NCI-H510A treated with DMSO at 0.1 percent for 48 hours (cell line): ENCODE results near the gene CBX7.

ENCODE experiments used
- DNase-seq: peaks from one replicate; lab custom pipeline; 2025; lab: John Stamatoyannopoulos, UW

The CBX7 gene

GRCh38 chr22:39152511-39153219, at the start of gene CBX7:
Gene CBX7 (minus strand): TSS chr22:39152680. CDS start chr22:39152444, 236 bp downstream.
- peak; percentile 45 for DNase-seq

DNA sequence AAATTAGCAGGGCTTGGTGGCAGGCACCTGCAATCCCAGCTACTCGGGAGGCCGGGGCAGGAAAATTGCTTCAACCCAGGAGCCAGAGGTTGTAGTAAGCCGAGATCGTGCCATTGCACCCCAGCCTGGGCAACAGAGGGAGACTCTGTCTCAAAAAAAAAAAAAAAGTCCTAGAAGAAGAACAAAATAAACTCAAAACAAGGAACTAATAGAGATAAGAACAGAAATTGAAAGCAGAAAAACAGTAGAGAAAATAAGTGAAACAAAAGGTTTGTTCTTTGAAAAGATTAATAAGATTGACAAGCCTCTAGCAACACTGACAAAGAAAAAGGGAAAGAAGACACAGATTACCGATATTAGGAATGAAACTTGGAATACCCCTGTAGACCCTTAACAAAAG, 45.1 kb upstream of the CBX7 start:
- no peak for DNase-seq

GRCh38 chr22:39194098-39194497, 41.6 kb upstream of the CBX7 start:
- DNase-seq = no peak

DNA sequence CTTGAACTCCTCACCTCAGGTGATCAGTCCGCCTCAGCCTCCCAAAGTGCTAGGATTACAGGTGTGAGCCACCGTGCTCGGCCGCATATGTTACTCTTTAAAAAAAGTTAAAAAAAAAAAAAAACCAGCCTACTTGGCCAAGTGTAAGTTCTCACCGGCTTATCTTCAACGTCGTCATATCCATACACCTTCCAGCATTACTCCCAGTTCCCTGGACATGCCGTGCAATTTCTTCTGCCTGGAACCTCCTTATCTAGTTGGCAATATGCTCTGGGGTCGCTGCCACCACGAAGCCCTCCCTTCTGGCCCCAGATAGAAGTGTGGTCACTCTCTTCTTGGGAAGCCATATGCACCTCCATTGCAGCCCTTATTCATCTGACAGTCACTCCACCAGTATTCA, 36.3 kb upstream of the CBX7 start:
- DNase-seq = no peak

DNA sequence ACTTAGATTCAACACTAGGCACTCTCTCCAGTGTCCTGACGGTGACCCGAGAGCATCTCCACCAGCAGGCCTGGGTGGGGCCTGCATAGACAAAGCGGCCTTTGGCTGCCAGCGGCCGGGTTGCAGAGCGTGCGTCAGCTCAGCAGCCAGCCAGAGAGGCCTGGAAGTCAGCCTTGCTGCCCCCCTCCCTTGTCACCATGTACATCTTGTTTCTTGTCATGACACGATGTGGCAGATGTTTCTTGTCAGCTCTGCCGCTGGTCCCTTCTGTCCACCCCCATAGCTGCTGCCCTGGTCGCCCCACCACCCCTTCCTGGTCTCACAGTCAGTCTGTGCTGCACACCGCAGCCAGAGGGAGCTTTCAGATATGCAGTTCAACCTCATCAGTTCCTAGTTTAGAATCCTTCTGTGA, 33.1 kb upstream of the CBX7 start:
- DNase-seq = no peak

DNA sequence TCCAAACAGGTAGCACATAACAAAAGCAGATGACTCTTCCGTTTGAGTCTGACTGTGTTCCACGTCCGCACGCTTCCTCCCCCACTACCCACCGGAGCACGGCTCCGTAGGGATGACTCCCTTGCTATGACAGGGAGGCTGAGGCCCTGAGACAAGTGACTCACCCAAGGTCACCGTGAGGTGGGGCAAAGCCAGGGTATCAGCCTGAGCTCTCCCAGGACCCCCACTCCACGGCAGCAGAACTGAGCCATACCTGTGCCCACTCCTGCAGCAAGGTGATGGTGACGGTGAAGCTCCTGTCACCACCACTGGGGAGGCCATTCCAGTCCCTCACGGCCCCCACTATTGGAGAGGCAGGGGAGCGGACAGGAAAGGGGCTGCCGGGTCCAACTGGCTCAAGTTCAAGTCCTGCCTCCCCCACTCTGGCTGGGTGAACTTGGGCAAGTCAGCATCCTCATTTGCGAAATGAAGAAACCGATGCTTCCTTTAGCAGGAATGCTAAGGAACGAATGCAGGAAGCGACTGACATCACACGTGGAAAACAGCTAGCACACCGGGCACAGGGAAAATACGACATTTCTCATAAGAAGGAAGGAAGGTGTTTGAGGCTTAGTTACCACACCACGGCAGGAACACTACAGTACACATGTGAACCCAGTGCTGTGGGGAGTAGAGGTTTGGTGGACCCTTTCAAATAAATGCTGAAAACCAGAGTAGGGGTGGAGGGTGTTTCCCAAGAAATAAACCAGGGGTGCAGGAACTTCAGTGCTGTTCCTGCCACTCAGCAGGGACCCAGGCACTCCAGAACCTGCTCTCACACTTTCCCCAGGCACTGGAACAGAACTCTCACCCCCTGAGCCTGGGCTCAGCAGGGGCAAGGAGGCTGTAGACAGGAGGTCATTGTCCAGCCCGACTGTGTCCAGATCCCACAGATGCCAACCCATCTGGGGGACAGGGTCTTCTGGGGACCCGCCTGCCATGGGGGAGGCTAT, 32.4 kb upstream of the CBX7 start:
- no peak for DNase-seq

DNA sequence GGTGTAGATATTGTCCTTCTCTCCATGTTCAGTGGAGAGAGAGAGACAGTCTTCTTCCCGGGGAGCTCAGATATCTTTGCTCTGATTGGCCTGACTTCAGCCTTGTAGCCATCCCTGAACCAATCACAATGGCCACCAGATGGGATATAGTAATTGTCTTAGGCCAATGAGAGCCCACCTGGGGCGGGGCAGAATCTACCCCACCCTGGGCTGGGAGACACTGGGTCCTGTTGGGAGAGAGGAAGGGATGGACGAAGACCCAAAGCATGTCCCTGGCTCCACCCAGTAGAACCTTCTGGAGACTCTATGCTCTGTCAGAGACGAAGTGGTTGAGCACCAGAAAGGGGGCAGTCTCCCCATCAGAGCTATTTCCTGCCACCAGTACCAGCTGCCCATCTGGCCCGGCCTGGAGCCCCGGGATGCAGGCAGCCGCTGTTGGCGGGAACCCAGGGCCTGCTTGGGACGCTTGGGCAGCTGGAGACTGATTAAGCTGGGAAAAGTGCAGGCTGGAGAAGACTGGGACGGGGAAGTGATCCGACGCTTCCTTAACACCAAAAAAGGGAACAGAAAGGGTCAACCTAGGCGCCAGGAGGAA, 31.6 kb upstream of the CBX7 start:
- peak; percentile 0 for DNase-seq

DNA sequence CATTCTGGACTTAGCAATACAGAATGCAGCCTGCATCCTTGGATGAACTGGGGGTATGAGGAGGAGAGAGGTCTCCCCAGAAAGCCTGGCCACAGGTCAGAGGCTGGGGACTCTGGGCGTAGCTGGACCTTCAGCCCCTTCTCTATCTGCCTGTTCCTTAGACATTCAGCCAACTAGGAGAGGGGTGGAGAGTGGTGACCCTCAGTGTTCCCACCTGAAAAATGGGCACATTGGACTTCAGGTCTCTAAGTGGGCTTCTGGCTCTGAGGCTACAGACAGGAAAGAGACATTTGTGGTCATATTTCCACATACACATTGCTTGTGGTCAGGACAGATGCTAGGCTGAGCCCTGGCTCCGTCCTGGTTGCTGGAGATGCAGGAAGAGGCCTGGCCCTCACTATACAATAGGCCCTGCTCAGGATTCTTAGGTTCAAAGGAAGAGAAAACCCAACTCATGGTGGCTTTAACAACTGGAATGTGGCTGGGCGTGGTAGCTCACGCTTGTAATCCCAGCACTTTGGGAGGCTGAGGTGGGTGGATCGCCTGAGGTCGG, 30.1 kb upstream of the CBX7 start:
- DNase-seq = no peak

GRCh38 chr22:39181778-39182177, 29.3 kb upstream of the CBX7 start:
- DNase-seq = no peak

GRCh38 chr22:39181356-39181755, 28.9 kb upstream of the CBX7 start:
- no peak for DNase-seq

DNA sequence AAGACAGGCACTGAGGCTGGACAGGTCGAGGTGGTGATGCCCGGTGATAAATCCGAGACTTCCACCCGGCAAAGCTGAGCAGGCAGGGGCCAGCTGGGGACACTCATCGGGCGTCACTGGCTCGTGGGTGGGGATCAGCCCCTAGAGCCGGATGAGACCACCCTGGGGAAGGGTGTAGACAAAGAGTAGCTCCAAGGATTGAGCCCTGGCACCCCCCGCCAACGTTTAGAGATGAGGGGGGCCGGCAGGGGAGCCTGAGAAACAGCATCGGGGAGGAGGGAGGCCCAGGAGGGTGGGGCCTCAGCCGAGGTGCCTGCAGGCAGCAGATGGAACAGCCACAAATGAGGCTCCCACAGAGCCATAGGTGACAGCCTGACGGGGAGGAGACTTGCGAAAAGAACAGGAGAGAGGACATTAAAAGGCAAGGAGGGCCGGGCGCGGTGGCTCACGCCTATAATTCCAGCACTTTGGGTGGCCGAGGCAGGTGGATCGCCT, 27.4 kb upstream of the CBX7 start:
- DNase-seq = no peak

DNA sequence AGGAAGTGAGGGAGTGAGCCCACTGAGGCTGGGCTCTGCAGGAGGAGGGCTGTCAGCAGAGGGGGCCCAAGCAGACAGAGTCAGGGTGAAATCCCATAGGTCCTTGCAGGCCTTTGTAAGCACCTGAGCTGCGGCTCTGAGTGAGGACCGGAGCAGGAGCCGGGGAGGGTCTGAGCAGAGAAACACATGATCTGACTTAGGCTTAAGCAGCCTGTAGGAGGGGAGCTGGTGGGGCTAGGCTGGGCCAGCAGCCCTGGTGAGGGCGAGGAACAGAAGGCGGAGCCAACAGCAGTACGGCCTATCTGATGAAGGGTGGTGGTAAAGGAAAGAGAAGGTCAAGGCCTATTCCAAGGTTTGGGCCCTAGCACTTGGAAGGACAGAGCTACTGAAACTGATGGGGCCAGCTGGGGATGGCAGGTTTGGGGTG, 26.9 kb upstream of the CBX7 start:
- DNase-seq = no peak

- no peak for DNase-seq
Measured at GRCh38 chr22:39178206-39179111, 26.0 kb upstream of the CBX7 start.

GRCh38 chr22:39177791-39178190, 25.3 kb upstream of the CBX7 start:
- DNase-seq = no peak

GRCh38 chr22:39177456-39177775, 24.9 kb upstream of the CBX7 start:
- DNase-seq = no peak

DNA sequence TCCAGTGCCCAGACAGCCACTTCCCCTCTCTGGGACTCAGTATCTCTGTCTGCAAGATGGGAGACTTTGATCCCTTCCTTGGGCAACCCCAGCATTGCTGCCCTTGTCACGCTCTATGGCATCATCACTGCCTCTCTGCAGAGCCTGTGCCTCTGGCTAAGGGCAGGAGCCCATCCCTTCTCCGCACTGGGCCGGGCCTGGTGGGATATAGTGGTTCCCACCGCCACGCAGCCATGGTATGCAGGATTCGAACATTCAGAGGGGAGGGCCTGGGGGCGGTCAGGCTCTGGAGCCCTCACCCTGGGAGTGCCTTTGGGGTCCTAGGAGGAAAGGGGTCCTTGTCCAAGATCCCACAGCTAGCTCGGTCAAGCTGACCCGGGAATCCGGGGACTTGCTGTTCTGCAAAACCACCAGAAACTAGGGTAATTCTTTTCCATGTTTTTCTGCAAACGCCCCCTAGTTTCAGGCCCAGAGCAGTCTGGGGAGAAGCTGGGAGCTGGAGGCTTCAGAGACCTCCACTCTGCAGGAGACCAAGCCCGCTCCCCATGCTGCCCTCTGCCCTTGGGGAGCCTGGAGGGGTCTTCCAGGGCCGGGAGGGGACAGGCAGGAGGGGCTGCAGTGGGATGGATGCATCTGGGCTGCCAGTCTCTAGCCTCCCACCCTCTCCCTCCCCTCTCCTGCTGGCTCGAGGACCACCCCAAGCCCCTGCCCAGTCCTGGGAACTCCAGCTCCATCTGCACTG, 24.4 kb upstream of the CBX7 start:
- no peak for DNase-seq

GRCh38 chr22:39176143-39176713, 23.7 kb upstream of the CBX7 start:
- DNase-seq = no peak

- no peak for DNase-seq
Measured at GRCh38 chr22:39175353-39176142, 23.1 kb upstream of the CBX7 start.
